Testis (tissue), 2 donors: ENCODE results near the gene PTPRK.

ENCODE experiments used
- POLR2A ChIP-seq: fragments of 450-650 bp; IDR thresholded peaks from one replicate; pipeline ENCODE4 v1.6.1; 2017; ENCODE audit warnings: antibody characterized with exemption, mild to moderate bottlenecking, moderate library complexity
- TF ChIP-seq, protein P1 (sequence below), 3 experiments: fragments of 450-650 bp in 2 of 3; fragments of 200-600 bp in 1 of 3; sonication (generic) in 1 of 3; IDR thresholded peaks; one replicate each; pipeline ENCODE4 v1.5.1; 2016 to 2019; ENCODE audit warnings: antibody characterized with exemption in 3 of 3, mild to moderate bottlenecking in 2 of 3, moderate library complexity in 1 of 3

GRCh38 chr6:128513878-128514277, 6.5 kb downstream of the PTPRK start:
- no peak for TF ChIP-seq POLR2A
- TF ChIP-seq, protein P1, sequence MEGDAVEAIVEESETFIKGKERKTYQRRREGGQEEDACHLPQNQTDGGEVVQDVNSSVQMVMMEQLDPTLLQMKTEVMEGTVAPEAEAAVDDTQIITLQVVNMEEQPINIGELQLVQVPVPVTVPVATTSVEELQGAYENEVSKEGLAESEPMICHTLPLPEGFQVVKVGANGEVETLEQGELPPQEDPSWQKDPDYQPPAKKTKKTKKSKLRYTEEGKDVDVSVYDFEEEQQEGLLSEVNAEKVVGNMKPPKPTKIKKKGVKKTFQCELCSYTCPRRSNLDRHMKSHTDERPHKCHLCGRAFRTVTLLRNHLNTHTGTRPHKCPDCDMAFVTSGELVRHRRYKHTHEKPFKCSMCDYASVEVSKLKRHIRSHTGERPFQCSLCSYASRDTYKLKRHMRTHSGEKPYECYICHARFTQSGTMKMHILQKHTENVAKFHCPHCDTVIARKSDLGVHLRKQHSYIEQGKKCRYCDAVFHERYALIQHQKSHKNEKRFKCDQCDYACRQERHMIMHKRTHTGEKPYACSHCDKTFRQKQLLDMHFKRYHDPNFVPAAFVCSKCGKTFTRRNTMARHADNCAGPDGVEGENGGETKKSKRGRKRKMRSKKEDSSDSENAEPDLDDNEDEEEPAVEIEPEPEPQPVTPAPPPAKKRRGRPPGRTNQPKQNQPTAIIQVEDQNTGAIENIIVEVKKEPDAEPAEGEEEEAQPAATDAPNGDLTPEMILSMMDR (IDR thresholded peaks at IDR 0.05): no peak
